Adrenal gland (tissue), 12 donors: Measurements from ENCODE around the gene PTPRQ. TPM values are rescaled to one million over a fixed set of nuclear protein-coding genes. Genes with fewer than 3 reads are reported as not detected.
A peak's percentile ranks its signal among the peaks of the same experiment; 100 is the strongest.

Experiments used
- DNase-seq, 7 donors: peaks; one replicate each; pipeline ENCODE4 v3.0.0-alpha.2; 2019 to 2020
- H3K27ac ChIP-seq, 5 donors: fragments of 200-600 bp; sonication (generic) in 4 of 5; 1 replicate in 3 of 5; 2 replicates in 2 of 5; pipeline versions ENCODE4 v1.5.1 to v1.8.0; 2016 to 2020; ENCODE audit warnings: mild to moderate bottlenecking in 1 of 5
- H3K27me3 ChIP-seq: fragments of 200-600 bp; 2 replicates; pipeline ENCODE4 v1.8.0; 2021
- H3K36me3 ChIP-seq, 2 donors: fragments of 200-600 bp; replicated peaks in 1 of 2; 1 replicate in 1 of 2; 2 replicates in 1 of 2; pipeline versions ENCODE4 v1.5.1 to v1.8.0; 2018 to 2022
- H3K4me1 ChIP-seq, 2 donors: fragments of 200-600 bp; replicated peaks in 1 of 2; 1 replicate in 1 of 2; 2 replicates in 1 of 2; pipeline versions ENCODE4 v1.5.1 to v1.8.0; 2018 to 2021
- H3K4me3 ChIP-seq, 4 donors: fragments of 200-600 bp; sonication (generic) in 3 of 4; one replicate each; pipeline ENCODE4 v1.5.1; 2016 to 2018
- H3K9me3 ChIP-seq, 3 donors: fragments of 200-600 bp; sonication (generic) in 1 of 3; replicated peaks in 1 of 3; 1 replicate in 2 of 3; 2 replicates in 1 of 3; pipeline versions ENCODE4 v1.5.1 to v1.8.0; 2016 to 2021
- POLR2A ChIP-seq, 2 donors: fragments of 450-650 bp; IDR thresholded peaks; one replicate each; pipeline ENCODE4 v1.6.1; 2017; ENCODE audit warnings: antibody characterized with exemption in 2 of 2, mild to moderate bottlenecking in 2 of 2, moderate library complexity in 1 of 2
- WGBS, 4 donors: extraction: QIAGEN DNeasy Blood & Tissue Kit in 2 of 4; methylation state at CpG; one replicate each; pipeline versions ENCODE4 v1.1.5 to v1.1.7; 2013 to 2017; 5-methylcytosine and 5-hydroxymethylcytosine counted together
- intact Hi-C, 2 donors: fragments of 100-400 bp; cut with DNase I; formaldehyde crosslinking; loops; one replicate each; pipeline versions ENCODE4 v1.14.1 to v1.15.0; 2022 to 2023
- polyA plus RNA-seq, 3 donors: library from polyadenylated mRNA; stranded (reverse); fragments of 200-250 nt in 2 of 3; fragments of 350-450 nt in 1 of 3; fragmentation: Illumina TruSeq in 1 of 3; extraction: RNeasy Lipid Tissue Mini Kit (QIAGEN cat#74804) in 1 of 3; gene quantifications; one replicate each; pipeline ENCODE4 v1.2.3, GENCODE V29; 2013 to 2014
- total RNA-seq, 9 donors: library from RNA; depleted of rRNA in 4 of 9; stranded (reverse); fragments of >200 nt in 4 of 9; fragments of 120-200 nt in 1 of 9; fragmentation: NEBNext Ultra II Directional in 1 of 9; extraction: Animal tissue kit (Norgen Biotek cat#: 25700) in 1 of 9; gene quantifications; one replicate each; pipeline versions ENCODE4 v1.1.0 to v1.2.4, GENCODE V29; 2013 to 2023
- TF ChIP-seq, protein P1 (sequence below), 6 experiments: fragments of 450-650 bp in 4 of 6; fragments of 200-600 bp in 2 of 6; sonication (generic) in 1 of 6; IDR thresholded peaks; 1 replicate in 5 of 6; 2 replicates in 1 of 6; pipeline versions ENCODE4 v1.5.1 to v1.8.0; 2016 to 2021; ENCODE audit warnings: antibody characterized with exemption in 6 of 6, mild to moderate bottlenecking in 2 of 6, moderate library complexity in 1 of 6
- donor health status: healthy with polysubstance abuse.
- donor health status: Bipolar disorder and iron deficiency.
- donor health status: DM: yes; HTN: yes; CAD: no.
- donor health status: DM: no; HTN: no; CAD: no.
- donor health status: DM: no; HTN: no; CAD: no.
- donor health status: DM: yes; HTN: yes; CAD: no.

The PTPRQ gene
- total and polyA plus RNA-seq, 12 donors: under 0.01 to 0.27 (median 0.13) TPM; not detected in 2

DNA sequence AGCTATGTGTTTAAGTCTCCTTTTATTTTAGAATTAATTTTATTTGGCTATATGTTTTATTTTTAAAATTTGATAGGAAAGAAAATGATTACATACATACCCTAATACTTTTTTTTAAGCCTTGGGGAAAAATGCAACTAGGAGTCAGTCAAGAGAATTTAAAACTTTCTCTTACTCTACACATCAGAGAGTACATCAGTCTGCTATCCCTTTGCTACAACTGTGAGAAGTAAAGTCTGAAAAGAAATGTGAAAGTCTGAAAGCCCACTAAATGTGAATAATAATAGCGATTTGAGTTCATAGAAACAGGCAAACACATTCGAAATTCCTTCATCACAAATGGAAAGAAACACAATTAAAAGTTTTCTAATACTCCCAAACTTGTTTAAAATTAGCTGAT lies 95.0 kb downstream of the PTPRQ start:
- no peak overlapping the region for H3K27ac ChIP-seq
- H3K27me3 ChIP-seq: no peaks in the 10 kb centered on the region
- H3K4me3 ChIP-seq: no peak overlapping the region
- DNase-seq: no peak
- intact Hi-C loops: no loop called here
- TF ChIP-seq POLR2A (IDR thresholded peaks at IDR 0.05): no peak
- TF ChIP-seq, protein P1, sequence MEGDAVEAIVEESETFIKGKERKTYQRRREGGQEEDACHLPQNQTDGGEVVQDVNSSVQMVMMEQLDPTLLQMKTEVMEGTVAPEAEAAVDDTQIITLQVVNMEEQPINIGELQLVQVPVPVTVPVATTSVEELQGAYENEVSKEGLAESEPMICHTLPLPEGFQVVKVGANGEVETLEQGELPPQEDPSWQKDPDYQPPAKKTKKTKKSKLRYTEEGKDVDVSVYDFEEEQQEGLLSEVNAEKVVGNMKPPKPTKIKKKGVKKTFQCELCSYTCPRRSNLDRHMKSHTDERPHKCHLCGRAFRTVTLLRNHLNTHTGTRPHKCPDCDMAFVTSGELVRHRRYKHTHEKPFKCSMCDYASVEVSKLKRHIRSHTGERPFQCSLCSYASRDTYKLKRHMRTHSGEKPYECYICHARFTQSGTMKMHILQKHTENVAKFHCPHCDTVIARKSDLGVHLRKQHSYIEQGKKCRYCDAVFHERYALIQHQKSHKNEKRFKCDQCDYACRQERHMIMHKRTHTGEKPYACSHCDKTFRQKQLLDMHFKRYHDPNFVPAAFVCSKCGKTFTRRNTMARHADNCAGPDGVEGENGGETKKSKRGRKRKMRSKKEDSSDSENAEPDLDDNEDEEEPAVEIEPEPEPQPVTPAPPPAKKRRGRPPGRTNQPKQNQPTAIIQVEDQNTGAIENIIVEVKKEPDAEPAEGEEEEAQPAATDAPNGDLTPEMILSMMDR (IDR thresholded peaks at IDR 0.05): no peak
- H3K4me1 ChIP-seq: no peaks in the 10 kb centered on the region
- no peaks in the 10 kb centered on the region for H3K9me3 ChIP-seq
- no peaks in the 10 kb centered on the region for H3K36me3 ChIP-seq
- WGBS, 4 donors: 43 to 60% (median 46%) methylated on average over 2 of the region's 2 CpGs

DNA sequence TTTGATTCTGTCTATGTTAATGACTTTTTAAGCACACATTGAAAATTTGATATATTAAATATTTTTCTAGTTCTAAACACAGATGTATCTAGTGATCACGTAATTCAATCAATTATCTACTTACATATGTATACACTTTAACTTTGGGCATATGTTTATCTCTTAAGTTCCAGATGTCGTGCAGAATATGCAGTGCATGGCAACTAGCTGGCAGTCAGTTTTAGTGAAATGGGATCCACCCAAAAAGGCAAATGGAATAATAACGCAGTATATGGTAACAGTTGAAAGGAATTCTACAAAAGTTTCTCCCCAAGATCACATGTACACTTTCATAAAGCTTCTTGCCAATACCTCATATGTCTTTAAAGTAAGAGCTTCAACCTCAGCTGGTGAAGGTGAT lies 105.3 kb downstream of the PTPRQ start:
- DNase-seq: no peak
- H3K36me3 ChIP-seq: no peaks in the 10 kb centered on the region
- no peak overlapping the region for H3K4me3 ChIP-seq
- no peak overlapping the region for H3K27ac ChIP-seq
- WGBS, 4 donors: 86 to 92% (median 90%) methylated on average over 3 of the region's 3 CpGs
- H3K9me3 ChIP-seq: no peaks in the 10 kb centered on the region
- peaks cover 0 to 13% of the 10 kb centered on the region in 2 donors for H3K4me1 ChIP-seq
- intact Hi-C loops: no loop called here
- TF ChIP-seq POLR2A (IDR thresholded peaks at IDR 0.05): no peak
- TF ChIP-seq, protein P1 (IDR thresholded peaks at IDR 0.05): no peak
- H3K27me3 ChIP-seq: no peaks in the 10 kb centered on the region

DNA sequence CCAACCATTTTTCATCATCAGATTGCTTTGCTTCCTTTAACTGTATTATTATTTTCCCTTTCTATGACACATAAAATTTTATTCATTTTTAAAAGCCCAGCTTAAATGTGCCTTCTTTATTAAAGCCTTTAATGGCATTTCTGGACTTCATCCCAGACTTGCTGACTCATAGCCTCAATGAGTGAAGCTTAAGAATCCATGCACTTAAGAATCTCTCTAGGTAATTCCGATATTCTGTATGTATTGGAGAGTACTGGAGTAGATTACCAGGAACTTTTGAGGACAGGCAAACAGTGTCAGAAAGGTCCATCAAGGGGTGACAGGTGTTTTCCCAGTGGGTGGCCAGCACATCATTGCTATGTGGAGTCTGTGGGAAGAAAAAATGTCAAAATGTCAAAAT lies 107.9 kb downstream of the PTPRQ start:
- H3K4me1 ChIP-seq: peaks cover 5 to 16% of the 10 kb centered on the region in 2 donors
- no peak overlapping the region for H3K27ac ChIP-seq
- intact Hi-C loops: no loop called here
- no peaks in the 10 kb centered on the region for H3K9me3 ChIP-seq
- peak in 6 of 7 donors; percentile 21 to 69 (median 62) for DNase-seq
- WGBS, 4 donors: 26 to 48% (median 28%) methylated on average over 1 of the region's 1 CpG
- H3K27me3 ChIP-seq: no peaks in the 10 kb centered on the region
- TF ChIP-seq, protein P1 (IDR thresholded peaks at IDR 0.05): no peak
- TF ChIP-seq POLR2A (IDR thresholded peaks at IDR 0.05): no peak
- H3K4me3 ChIP-seq: no peak overlapping the region
- no peaks in the 10 kb centered on the region for H3K36me3 ChIP-seq

DNA sequence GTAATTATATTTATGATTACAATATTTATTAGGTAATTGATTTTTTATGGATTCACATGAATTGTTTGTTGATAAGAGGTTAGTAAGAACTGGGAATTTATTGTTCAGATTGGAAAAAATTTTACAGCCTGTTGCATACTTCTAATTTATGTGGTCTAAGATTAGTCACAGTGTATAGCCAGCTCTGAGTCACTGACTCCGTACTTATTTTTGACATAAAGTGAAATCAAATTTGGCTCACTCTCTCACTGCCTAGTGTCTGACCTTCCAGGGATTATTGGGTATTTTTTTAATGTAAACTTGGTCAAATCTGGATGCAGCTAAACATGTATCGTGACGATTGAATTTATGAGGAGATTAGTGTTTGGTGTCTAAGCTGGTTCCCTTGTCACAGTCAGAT lies 109.3 kb downstream of the PTPRQ start:
- H3K36me3 ChIP-seq: no peaks in the 10 kb centered on the region
- no peak for TF ChIP-seq POLR2A (IDR thresholded peaks at IDR 0.05)
- TF ChIP-seq, protein P1 (IDR thresholded peaks at IDR 0.05): no peak
- H3K9me3 ChIP-seq: no peaks in the 10 kb centered on the region
- 42 to 62% (median 53%) methylated on average over 3 of the region's 3 CpGs for WGBS, 4 donors
- peaks cover 14 to 17% of the 10 kb centered on the region in 2 donors for H3K4me1 ChIP-seq
- intact Hi-C loops: no loop called here
- H3K4me3 ChIP-seq: no peak overlapping the region
- H3K27ac ChIP-seq: no peak overlapping the region
- no peaks in the 10 kb centered on the region for H3K27me3 ChIP-seq
- peak in 1 of 7 donors; percentile 3 for DNase-seq
